Adrenal gland (tissue), 5 donors: ENCODE data around the gene OAF.

Source experiments
- CTCF ChIP-seq, 6 experiments: fragments of 450-650 bp in 4 of 6; fragments of 200-600 bp in 2 of 6; sonication (generic) in 1 of 6; IDR thresholded peaks; 1 replicate in 5 of 6; 2 replicates in 1 of 6; pipeline versions ENCODE4 v1.5.1 to v1.8.0; 2016 to 2021; ENCODE audit warnings: antibody characterized with exemption in 6 of 6, mild to moderate bottlenecking in 2 of 6, moderate library complexity in 1 of 6
- POLR2A ChIP-seq, 2 donors: fragments of 450-650 bp; IDR thresholded peaks; one replicate each; pipeline ENCODE4 v1.6.1; 2017; ENCODE audit warnings: antibody characterized with exemption in 2 of 2, mild to moderate bottlenecking in 2 of 2, moderate library complexity in 1 of 2
- donor health status: DM: no; HTN: no; CAD: no.

- no peak for TF ChIP-seq CTCF (IDR thresholded peaks at IDR 0.05)
- no peak for TF ChIP-seq POLR2A (IDR thresholded peaks at IDR 0.05)
Measured at GRCh38 chr11:120259241-120259640, 48.4 kb downstream of the OAF start.
